ENCODE results near the gene PIGN. TPM values are rescaled to one million over a fixed set of nuclear protein-coding genes. Genes with fewer than 3 reads are reported as not detected.
A peak's percentile ranks its signal among the peaks of the same experiment; 100 is the strongest.

The PIGN gene
- total RNA-seq, 1 experiment from 2014 or later = 22.8 TPM

DNA sequence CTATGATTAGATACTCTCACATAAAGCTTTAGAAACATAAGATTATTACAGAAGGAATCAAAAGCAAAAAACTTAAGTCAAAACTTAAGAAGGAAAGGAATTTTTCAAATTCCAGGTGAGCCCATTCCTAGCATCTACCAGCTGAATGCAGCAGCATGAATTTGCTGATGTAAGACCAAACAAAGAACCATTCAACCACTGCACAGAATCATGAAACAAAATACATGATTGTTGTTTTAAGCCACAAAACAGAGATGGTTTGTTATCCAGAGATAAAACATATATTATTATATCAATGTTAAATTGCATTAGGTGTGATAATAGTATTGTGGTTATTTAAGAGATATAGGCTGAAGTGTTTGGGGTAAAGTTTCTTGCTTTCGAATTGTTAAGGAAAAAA, 29.0 kb downstream of the PIGN start:
- Mint-ChIP-seq H3K4me1 (ENCODE audit: low read depth, unreplicated experiment) (no peaks in the 10 kb centered on the region), H3K9me3 (ENCODE audit: unreplicated experiment) (no peaks in the 10 kb centered on the region), H3K36me3 (ENCODE audit: insufficient read depth, unreplicated experiment) (no peaks in the 10 kb centered on the region), H3K27ac (ENCODE audit: unreplicated experiment) (no peak overlapping the region), H3K27me3 (ENCODE audit: insufficient read depth, unreplicated experiment) (no peaks in the 10 kb centered on the region), H3K4me3 (ENCODE audit: unreplicated experiment) (no peak overlapping the region)
- H3K9me3 ChIP-seq = no peaks in the 10 kb centered on the region
- ChIA-PET CTCF (no interaction called here), POLR2A (no interaction called here)
- peaks cover 5% of the 10 kb centered on the region; the same call in 1 of the 2 replicates for H3K4me1 ChIP-seq
- intact Hi-C loops (cut with micrococcal nuclease; ENCODE audit: unreplicated experiment) = no loop called here
- TF ChIP-seq, protein P1, sequence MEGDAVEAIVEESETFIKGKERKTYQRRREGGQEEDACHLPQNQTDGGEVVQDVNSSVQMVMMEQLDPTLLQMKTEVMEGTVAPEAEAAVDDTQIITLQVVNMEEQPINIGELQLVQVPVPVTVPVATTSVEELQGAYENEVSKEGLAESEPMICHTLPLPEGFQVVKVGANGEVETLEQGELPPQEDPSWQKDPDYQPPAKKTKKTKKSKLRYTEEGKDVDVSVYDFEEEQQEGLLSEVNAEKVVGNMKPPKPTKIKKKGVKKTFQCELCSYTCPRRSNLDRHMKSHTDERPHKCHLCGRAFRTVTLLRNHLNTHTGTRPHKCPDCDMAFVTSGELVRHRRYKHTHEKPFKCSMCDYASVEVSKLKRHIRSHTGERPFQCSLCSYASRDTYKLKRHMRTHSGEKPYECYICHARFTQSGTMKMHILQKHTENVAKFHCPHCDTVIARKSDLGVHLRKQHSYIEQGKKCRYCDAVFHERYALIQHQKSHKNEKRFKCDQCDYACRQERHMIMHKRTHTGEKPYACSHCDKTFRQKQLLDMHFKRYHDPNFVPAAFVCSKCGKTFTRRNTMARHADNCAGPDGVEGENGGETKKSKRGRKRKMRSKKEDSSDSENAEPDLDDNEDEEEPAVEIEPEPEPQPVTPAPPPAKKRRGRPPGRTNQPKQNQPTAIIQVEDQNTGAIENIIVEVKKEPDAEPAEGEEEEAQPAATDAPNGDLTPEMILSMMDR (IDR thresholded peaks at IDR 0.05; ENCODE audit: insufficient read depth in 1 of 2, low read depth in 1 of 2, low read length in 1 of 2, severe bottlenecking in 1 of 2, unreplicated experiment in 1 of 2) = no peak
- BruUV-seq (replicated peaks) = no TSS peak
- no peaks in the 10 kb centered on the region for H3K36me3 ChIP-seq (ENCODE audit: control insufficient read depth, insufficient read depth, low read length)
- no peak for DNase-seq
- H3K4me3 ChIP-seq (ENCODE audit: low read depth, low read length) = no peak overlapping the region
- no peaks in the 10 kb centered on the region for H3K27me3 ChIP-seq (replicated peaks; ENCODE audit: control insufficient read depth, insufficient read depth, low read length)

GRCh38 chr18:62152844-62153243, 34.0 kb downstream of the PIGN start:
- intact Hi-C loops (cut with micrococcal nuclease; ENCODE audit: unreplicated experiment) = no loop called here
- Histone ChIP-seq H3K9me3 (no peaks in the 10 kb centered on the region), H3K36me3 (ENCODE audit: control insufficient read depth, insufficient read depth, low read length) (no peaks in the 10 kb centered on the region), H3K27me3 (replicated peaks; ENCODE audit: control insufficient read depth, insufficient read depth, low read length) (no peaks in the 10 kb centered on the region), H3K4me3 (ENCODE audit: low read depth, low read length) (no peak overlapping the region), H3K4me1 (peaks cover 15% of the 10 kb centered on the region)
- peaks cover 5% of the 10 kb centered on the region for H3K36me3 Mint-ChIP-seq (ENCODE audit: insufficient read depth, unreplicated experiment)
- BruUV-seq (replicated peaks) = no TSS peak
- H3K4me3 Mint-ChIP-seq (ENCODE audit: unreplicated experiment) = peak overlapping the region; percentile 6
- peaks cover 7% of the 10 kb centered on the region for H3K9me3 Mint-ChIP-seq (ENCODE audit: unreplicated experiment)
- H3K27ac Mint-ChIP-seq (ENCODE audit: unreplicated experiment) = peak overlapping the region; percentile 64
- ChIA-PET CTCF (no interaction called here), POLR2A (no interaction called here)
- H3K27me3 Mint-ChIP-seq (ENCODE audit: insufficient read depth, unreplicated experiment) = no peaks in the 10 kb centered on the region
- no peak for DNase-seq
- TF ChIP-seq, protein P1 (IDR thresholded peaks at IDR 0.05; ENCODE audit: insufficient read depth in 1 of 2, low read depth in 1 of 2, low read length in 1 of 2, severe bottlenecking in 1 of 2, unreplicated experiment in 1 of 2) = no peak
- H3K4me1 Mint-ChIP-seq (ENCODE audit: low read depth, unreplicated experiment) = peaks cover 6% of the 10 kb centered on the region

- Mint-ChIP-seq H3K27ac (ENCODE audit: unreplicated experiment) (peak overlapping the region; percentile 63), H3K4me1 (ENCODE audit: low read depth, unreplicated experiment) (peaks cover 6% of the 10 kb centered on the region), H3K9me3 (ENCODE audit: unreplicated experiment) (peaks cover 7% of the 10 kb centered on the region), H3K4me3 (ENCODE audit: unreplicated experiment) (no peak overlapping the region), H3K27me3 (ENCODE audit: insufficient read depth, unreplicated experiment) (no peaks in the 10 kb centered on the region), H3K36me3 (ENCODE audit: insufficient read depth, unreplicated experiment) (peaks cover 5% of the 10 kb centered on the region)
- H3K4me1 ChIP-seq = peaks cover 15% of the 10 kb centered on the region
- no peaks in the 10 kb centered on the region for H3K27me3 ChIP-seq (replicated peaks; ENCODE audit: control insufficient read depth, insufficient read depth, low read length)
- ChIA-PET CTCF (no interaction called here), POLR2A (no interaction called here)
- no peaks in the 10 kb centered on the region for H3K9me3 ChIP-seq
- no peaks in the 10 kb centered on the region for H3K36me3 ChIP-seq (ENCODE audit: control insufficient read depth, insufficient read depth, low read length)
- BruUV-seq (replicated peaks) = no TSS peak
- H3K4me3 ChIP-seq (ENCODE audit: low read depth, low read length) = no peak overlapping the region
- no peak for DNase-seq
- intact Hi-C loops (cut with micrococcal nuclease; ENCODE audit: unreplicated experiment) = no loop called here
- TF ChIP-seq, protein P1 (IDR thresholded peaks at IDR 0.05; ENCODE audit: insufficient read depth in 1 of 2, low read depth in 1 of 2, low read length in 1 of 2, severe bottlenecking in 1 of 2, unreplicated experiment in 1 of 2) = no peak
These were observed 35.6 kb downstream of the PIGN start for GRCh38 chr18:62151068-62151771.
